ENCODE measurements around the gene THBS4.

THBS4 gene

DNA sequence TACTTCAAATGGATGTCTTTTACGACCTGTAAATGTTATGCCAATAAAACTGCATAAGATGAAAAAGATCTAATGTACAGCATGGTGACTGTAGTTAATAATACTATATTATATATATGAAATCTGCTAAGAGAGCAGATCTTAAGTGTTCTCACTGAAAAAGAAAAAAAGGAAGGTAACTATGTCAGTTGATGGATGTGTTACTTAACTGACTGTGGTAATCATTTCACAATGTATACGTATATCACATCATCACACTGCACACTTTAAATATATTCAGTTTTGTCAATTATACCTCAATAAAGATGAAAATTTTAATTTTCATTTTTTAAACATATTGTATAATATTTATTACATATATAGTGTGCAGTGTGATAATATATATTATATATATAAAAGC, 31.9 kb downstream of the THBS4 start:
- TF ChIP-seq, protein P1, sequence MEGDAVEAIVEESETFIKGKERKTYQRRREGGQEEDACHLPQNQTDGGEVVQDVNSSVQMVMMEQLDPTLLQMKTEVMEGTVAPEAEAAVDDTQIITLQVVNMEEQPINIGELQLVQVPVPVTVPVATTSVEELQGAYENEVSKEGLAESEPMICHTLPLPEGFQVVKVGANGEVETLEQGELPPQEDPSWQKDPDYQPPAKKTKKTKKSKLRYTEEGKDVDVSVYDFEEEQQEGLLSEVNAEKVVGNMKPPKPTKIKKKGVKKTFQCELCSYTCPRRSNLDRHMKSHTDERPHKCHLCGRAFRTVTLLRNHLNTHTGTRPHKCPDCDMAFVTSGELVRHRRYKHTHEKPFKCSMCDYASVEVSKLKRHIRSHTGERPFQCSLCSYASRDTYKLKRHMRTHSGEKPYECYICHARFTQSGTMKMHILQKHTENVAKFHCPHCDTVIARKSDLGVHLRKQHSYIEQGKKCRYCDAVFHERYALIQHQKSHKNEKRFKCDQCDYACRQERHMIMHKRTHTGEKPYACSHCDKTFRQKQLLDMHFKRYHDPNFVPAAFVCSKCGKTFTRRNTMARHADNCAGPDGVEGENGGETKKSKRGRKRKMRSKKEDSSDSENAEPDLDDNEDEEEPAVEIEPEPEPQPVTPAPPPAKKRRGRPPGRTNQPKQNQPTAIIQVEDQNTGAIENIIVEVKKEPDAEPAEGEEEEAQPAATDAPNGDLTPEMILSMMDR (IDR thresholded peaks at IDR 0.05; ENCODE audit: low read length): no peak
- TF ChIP-seq EZH2 (optimal IDR thresholded peaks at IDR 0.05; ENCODE audit: low read depth, low read length) (no peak), EZH2phosphoT487 (IDR thresholded peaks at IDR 0.05; ENCODE audit: low read length) (no peak)
- Histone ChIP-seq H3K4me3 (ENCODE audit: low read length) (no peak overlapping the region), H3K79me2 (ENCODE audit: low read length) (no peaks in the 10 kb centered on the region), H4K20me1 (ENCODE audit: insufficient read depth, low read length) (no peaks in the 10 kb centered on the region), H3K4me1 (ENCODE audit: low read length) (peaks cover 15% of the 10 kb centered on the region; the same call in 1 of the 2 replicates), H3K4me2 (ENCODE audit: low read depth, low read length) (no peak overlapping the region), H3F3A (ENCODE audit: insufficient read depth, low read length) (0 out of 2 replicates have a peak, but pooled peaks cover 2% of the 10 kb centered on the region), H3K27ac (ENCODE audit: low read length) (no peak overlapping the region), H3K36me3 (replicated peaks; ENCODE audit: insufficient read depth, low read length) (no peaks in the 10 kb centered on the region), H3K9me2 (replicated peaks; ENCODE audit: insufficient read depth, low read length) (no peaks in the 10 kb centered on the region), H3K27me3 (replicated peaks; ENCODE audit: insufficient read depth, low read length) (no peaks in the 10 kb centered on the region), H3K9ac (ENCODE audit: low read length) (no peak overlapping the region), H2AFZ (ENCODE audit: low read length) (no peak overlapping the region), H3K9me3 (replicated peaks; ENCODE audit: insufficient read depth, low read length) (no peaks in the 10 kb centered on the region)
- no peak for DNase-seq

DNA sequence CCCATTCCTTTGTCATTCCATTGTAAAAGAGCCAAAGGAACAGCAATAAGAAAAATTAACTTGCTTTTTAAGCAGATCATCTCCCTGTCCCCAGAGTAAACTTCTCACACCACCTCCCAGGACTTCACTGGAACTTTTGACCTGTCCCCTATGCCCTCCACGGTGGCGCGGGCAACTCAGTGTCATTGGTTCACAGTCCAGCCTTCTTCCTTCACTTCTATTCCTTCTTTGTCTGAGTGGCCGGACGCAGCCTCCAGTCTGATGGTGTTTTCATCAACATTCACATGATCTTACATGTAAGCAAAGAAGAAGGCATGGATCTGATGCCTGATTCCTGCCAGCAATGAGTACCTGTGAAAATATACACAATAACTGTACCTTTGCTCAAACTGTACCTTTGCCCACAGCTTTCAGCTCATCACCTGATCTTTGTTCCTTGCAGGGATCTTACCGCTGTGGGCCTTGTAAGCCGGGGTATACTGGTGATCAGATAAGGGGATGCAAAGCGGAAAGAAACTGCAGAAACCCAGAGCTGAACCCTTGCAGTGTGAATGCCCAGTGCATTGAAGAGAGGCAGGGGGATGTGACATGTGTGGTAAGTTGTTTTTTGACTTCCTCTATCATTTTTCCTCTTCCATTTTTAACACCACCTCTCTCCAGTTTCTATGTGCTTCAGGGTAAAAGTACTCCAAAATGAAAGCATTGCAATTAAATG, 32.5 kb downstream of the THBS4 start:
- TF ChIP-seq EZH2phosphoT487 (IDR thresholded peaks at IDR 0.05; ENCODE audit: low read length) (no peak), EZH2 (optimal IDR thresholded peaks at IDR 0.05; ENCODE audit: low read depth, low read length) (no peak)
- TF ChIP-seq, protein P1 (IDR thresholded peaks at IDR 0.05; ENCODE audit: low read length): no peak
- no peaks in the 10 kb centered on the region for H3K9me3 ChIP-seq (replicated peaks; ENCODE audit: insufficient read depth, low read length)

DNA sequence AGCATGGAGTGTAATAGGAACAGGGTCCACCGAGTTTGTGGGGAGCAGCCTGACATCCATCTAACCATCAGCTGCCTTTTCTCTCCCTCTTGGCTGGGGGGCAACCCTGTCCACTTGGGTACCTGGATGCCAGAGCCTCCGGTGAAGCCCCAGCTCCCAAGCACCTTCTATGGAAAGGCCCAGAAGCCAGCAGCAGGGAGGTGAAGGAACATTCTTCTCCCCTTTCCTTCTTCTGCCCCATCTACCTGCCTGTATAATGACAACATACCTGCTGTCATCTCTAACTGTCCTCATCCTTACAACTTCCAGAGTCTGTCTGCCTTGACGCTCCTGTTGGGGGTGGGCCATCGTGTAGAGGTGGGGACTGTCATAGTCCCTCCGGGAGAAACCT, 33.1 kb downstream of the THBS4 start:
- Histone ChIP-seq H3K27ac (ENCODE audit: low read length) (no peak overlapping the region), H3K9ac (ENCODE audit: low read length) (no peak overlapping the region), H3K9me2 (replicated peaks; ENCODE audit: insufficient read depth, low read length) (no peaks in the 10 kb centered on the region), H3K27me3 (replicated peaks; ENCODE audit: insufficient read depth, low read length) (no peaks in the 10 kb centered on the region), H4K20me1 (ENCODE audit: insufficient read depth, low read length) (no peaks in the 10 kb centered on the region), H3F3A (ENCODE audit: insufficient read depth, low read length) (0 out of 2 replicates have a peak, but pooled peaks cover 2% of the 10 kb centered on the region), H3K4me3 (ENCODE audit: low read length) (no peak overlapping the region), H3K9me3 (replicated peaks; ENCODE audit: insufficient read depth, low read length) (no peaks in the 10 kb centered on the region), H3K4me2 (ENCODE audit: low read depth, low read length) (no peak overlapping the region), H2AFZ (ENCODE audit: low read length) (no peak overlapping the region), H3K4me1 (ENCODE audit: low read length) (peaks cover 15% of the 10 kb centered on the region; the same call in 1 of the 2 replicates), H3K79me2 (ENCODE audit: low read length) (no peaks in the 10 kb centered on the region), H3K36me3 (replicated peaks; ENCODE audit: insufficient read depth, low read length) (no peaks in the 10 kb centered on the region)
- DNase-seq: no peak
- TF ChIP-seq, protein P1 (IDR thresholded peaks at IDR 0.05; ENCODE audit: low read length): no peak
- TF ChIP-seq EZH2phosphoT487 (IDR thresholded peaks at IDR 0.05; ENCODE audit: low read length): no peak
- no peak for TF ChIP-seq EZH2 (optimal IDR thresholded peaks at IDR 0.05; ENCODE audit: low read depth, low read length)

More for the DNA sequence above, 32.5 kb downstream of the THBS4 start:
- H3K27ac ChIP-seq (ENCODE audit: low read length): no peak overlapping the region
- no peak for DNase-seq
- no peak overlapping the region for H3K4me2 ChIP-seq (ENCODE audit: low read depth, low read length)
- 0 out of 2 replicates have a peak, but pooled peaks cover 2% of the 10 kb centered on the region for H3F3A ChIP-seq (ENCODE audit: insufficient read depth, low read length)
- H3K79me2 ChIP-seq (ENCODE audit: low read length): no peaks in the 10 kb centered on the region
- H3K4me3 ChIP-seq (ENCODE audit: low read length): no peak overlapping the region
- no peak overlapping the region for H3K9ac ChIP-seq (ENCODE audit: low read length)
- peaks cover 15% of the 10 kb centered on the region; the same call in 1 of the 2 replicates for H3K4me1 ChIP-seq (ENCODE audit: low read length)
- no peak overlapping the region for H2AFZ ChIP-seq (ENCODE audit: low read length)
- H4K20me1 ChIP-seq (ENCODE audit: insufficient read depth, low read length): no peaks in the 10 kb centered on the region
- no peaks in the 10 kb centered on the region for H3K36me3 ChIP-seq (replicated peaks; ENCODE audit: insufficient read depth, low read length)
- no peaks in the 10 kb centered on the region for H3K27me3 ChIP-seq (replicated peaks; ENCODE audit: insufficient read depth, low read length)
- H3K9me2 ChIP-seq (replicated peaks; ENCODE audit: insufficient read depth, low read length): no peaks in the 10 kb centered on the region
